Endothelial cell of hepatic sinusoid (primary cell): ENCODE measurements around the gene NEXN.
"Not testable (repeated sequence)": the region's sequence is repeated elsewhere in the genome, so short reads cannot be mapped to it uniquely, and the experiment has no call there.

ENCODE experiments used
- in situ Hi-C: cut with HindIII; loops from 2 replicates; pipeline ENCODE4 v1.10.0; 2017; ENCODE audit warnings: low sequenced_read_pairs

The NEXN gene

GRCh38 chr1:77956464-77956863, 68.0 kb downstream of the NEXN start:
- in situ Hi-C loops, result no loop called here

- in situ Hi-C loops, result no loop called here
These were observed 70.0 kb downstream of the NEXN start for GRCh38 chr1:77958391-77958790.

- in situ Hi-C loops, result no loop called here
These were observed 70.4 kb downstream of the NEXN start for GRCh38 chr1:77958850-77959249.

GRCh38 chr1:77961392-77961791, 73.0 kb downstream of the NEXN start:
- in situ Hi-C loops, result no loop called here

GRCh38 chr1:77966291-77966690, 77.9 kb downstream of the NEXN start:
- in situ Hi-C loops, result no loop called here

- in situ Hi-C loops, result no loop called here
These were observed 81.8 kb downstream of the NEXN start for GRCh38 chr1:77970192-77970591.

- in situ Hi-C loops, result no loop called here
These were observed 83.7 kb downstream of the NEXN start for GRCh38 chr1:77972080-77972479.

GRCh38 chr1:77975386-77975785, 87.0 kb downstream of the NEXN start:
- in situ Hi-C loops, result no loop called here

- in situ Hi-C loops, result no loop called here
These were observed 87.5 kb downstream of the NEXN start for GRCh38 chr1:77975907-77976306.

- in situ Hi-C loops, result no loop called here
These were observed 88.1 kb downstream of the NEXN start for GRCh38 chr1:77976433-77977076.

- in situ Hi-C loops, result no loop called here
These were observed 89.5 kb downstream of the NEXN start for GRCh38 chr1:77977989-77978292.

- in situ Hi-C loops, result no loop called here
These were observed 90.0 kb downstream of the NEXN start for GRCh38 chr1:77978293-77978968.

GRCh38 chr1:77978969-77979876, 90.8 kb downstream of the NEXN start, which contains the start of gene FUBP1:
Gene FUBP1 (minus strand): TSS chr1:77979072. CDS start chr1:77979004, 68 bp downstream.
- in situ Hi-C loops, result no loop called here

- in situ Hi-C loops, result not testable (repeated sequence)
These were observed 95.0 kb downstream of the NEXN start for GRCh38 chr1:77983352-77983996.

GRCh38 chr1:77983997-77984355, 95.6 kb downstream of the NEXN start:
- in situ Hi-C loops, result no loop called here

GRCh38 chr1:77984629-77985028, 96.2 kb downstream of the NEXN start:
- in situ Hi-C loops, result no loop called here

GRCh38 chr1:77986810-77987209, 98.4 kb downstream of the NEXN start:
- in situ Hi-C loops, result no loop called here

- in situ Hi-C loops, result no loop called here
These were observed 99.5 kb downstream of the NEXN start for GRCh38 chr1:77987919-77988318.

GRCh38 chr1:77989744-77990143, 101.3 kb downstream of the NEXN start:
- in situ Hi-C loops, result no loop called here

GRCh38 chr1:77990629-77991204, 102.3 kb downstream of the NEXN start:
- in situ Hi-C loops, result no loop called here

- in situ Hi-C loops, result no loop called here
These were observed 103.2 kb downstream of the NEXN start for GRCh38 chr1:77991638-77992037.
